WERI-Rb-1 (cell line): Measurements from ENCODE around the gene HOXD3.

Source experiments
- DNase-seq: peaks from one replicate; pipeline ENCODE4 v3.0.0-alpha.2; 2020
- H3K27ac ChIP-seq: fragments of 250-450 bp; sonication (Bioruptor Pico); 2 replicates; pipeline ENCODE4 v1.5.1; 2020; ENCODE audit warnings: mild to moderate bottlenecking, moderate library complexity
- H3K27me3 ChIP-seq: fragments of 250-450 bp; sonication (Bioruptor Pico); 2 replicates; pipeline ENCODE4 v1.5.1; 2021; ENCODE audit warnings: mild to moderate bottlenecking, low read depth, moderate library complexity; ENCODE audit not compliant: insufficient read depth, severe bottlenecking
- H3K36me3 ChIP-seq: fragments of 250-450 bp; sonication (Bioruptor Pico); 2 replicates; pipeline ENCODE4 v1.5.1; 2020; ENCODE audit warnings: mild to moderate bottlenecking, moderate library complexity
- H3K4me3 ChIP-seq: 2 replicates; pipeline ENCODE4 v1.5.1; 2011; ENCODE audit warnings: low read depth, mild to moderate bottlenecking, control low read depth, low read length
- H3K9me3 ChIP-seq: fragments of 250-450 bp; sonication (Bioruptor Pico); 2 replicates; pipeline ENCODE4 v1.5.1; 2021; ENCODE audit warnings: mild to moderate bottlenecking, moderate library complexity; ENCODE audit not compliant: severe bottlenecking
- TF ChIP-seq, protein P1 (sequence below): IDR thresholded peaks from 2 replicates; pipeline ENCODE4 v1.5.1; 2011; ENCODE audit warnings: low read depth, mild to moderate bottlenecking, control low read depth, inconsistent platforms, low read length

HOXD3 gene

DNA sequence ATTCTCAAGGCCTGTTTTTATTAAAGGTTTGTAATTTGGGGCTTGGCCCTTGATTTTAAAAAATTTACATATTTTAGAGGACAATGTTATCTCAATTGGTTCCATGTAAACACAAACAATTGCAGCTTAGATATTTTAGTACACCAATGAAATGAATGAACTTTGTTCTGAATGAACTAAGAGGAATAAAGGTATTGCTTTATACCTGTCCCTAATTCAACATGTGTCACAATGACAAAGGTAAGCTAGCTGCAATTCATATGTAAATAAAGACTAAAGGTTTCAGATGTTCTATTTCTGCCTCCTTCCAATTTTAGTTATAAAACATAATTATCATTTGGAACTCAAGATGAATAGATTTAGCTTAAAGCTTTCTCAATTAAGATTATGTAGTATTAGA, 42.8 kb downstream of the HOXD3 start:
- TF ChIP-seq, protein P1, sequence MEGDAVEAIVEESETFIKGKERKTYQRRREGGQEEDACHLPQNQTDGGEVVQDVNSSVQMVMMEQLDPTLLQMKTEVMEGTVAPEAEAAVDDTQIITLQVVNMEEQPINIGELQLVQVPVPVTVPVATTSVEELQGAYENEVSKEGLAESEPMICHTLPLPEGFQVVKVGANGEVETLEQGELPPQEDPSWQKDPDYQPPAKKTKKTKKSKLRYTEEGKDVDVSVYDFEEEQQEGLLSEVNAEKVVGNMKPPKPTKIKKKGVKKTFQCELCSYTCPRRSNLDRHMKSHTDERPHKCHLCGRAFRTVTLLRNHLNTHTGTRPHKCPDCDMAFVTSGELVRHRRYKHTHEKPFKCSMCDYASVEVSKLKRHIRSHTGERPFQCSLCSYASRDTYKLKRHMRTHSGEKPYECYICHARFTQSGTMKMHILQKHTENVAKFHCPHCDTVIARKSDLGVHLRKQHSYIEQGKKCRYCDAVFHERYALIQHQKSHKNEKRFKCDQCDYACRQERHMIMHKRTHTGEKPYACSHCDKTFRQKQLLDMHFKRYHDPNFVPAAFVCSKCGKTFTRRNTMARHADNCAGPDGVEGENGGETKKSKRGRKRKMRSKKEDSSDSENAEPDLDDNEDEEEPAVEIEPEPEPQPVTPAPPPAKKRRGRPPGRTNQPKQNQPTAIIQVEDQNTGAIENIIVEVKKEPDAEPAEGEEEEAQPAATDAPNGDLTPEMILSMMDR: no peak
- no peak overlapping the region for H3K27ac ChIP-seq
- no peaks in the 10 kb centered on the region for H3K36me3 ChIP-seq
- peaks cover 56% of the 10 kb centered on the region for H3K27me3 ChIP-seq
- H3K9me3 ChIP-seq: no peaks in the 10 kb centered on the region
- no peak overlapping the region for H3K4me3 ChIP-seq
- no peak for DNase-seq

DNA sequence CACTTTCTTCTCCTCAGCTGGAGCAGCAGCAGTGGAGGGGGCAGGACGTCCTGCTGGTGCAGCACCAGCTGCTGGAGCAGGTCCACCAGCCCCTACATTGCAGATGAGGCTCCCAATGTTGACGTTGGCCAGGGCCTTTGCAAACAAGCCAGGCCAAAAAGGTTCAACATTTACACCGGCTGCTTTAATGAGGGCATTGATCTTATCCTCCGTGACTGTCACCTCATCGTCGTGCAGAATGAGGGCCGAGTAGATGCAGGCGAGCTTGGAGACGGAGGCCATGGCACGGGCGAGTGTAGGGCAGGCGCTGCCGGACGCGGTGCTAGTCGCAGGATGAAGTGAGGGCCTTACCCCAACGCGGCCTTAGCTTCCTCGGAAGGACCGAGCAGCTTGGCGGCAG, 43.9 kb downstream of the HOXD3 start:
- Histone ChIP-seq H3K27me3 (peaks cover 54% of the 10 kb centered on the region), H3K4me3 (no peak overlapping the region), H3K9me3 (no peaks in the 10 kb centered on the region), H3K36me3 (no peaks in the 10 kb centered on the region), H3K27ac (no peak overlapping the region)
- TF ChIP-seq, protein P1: no peak
- no peak for DNase-seq

DNA sequence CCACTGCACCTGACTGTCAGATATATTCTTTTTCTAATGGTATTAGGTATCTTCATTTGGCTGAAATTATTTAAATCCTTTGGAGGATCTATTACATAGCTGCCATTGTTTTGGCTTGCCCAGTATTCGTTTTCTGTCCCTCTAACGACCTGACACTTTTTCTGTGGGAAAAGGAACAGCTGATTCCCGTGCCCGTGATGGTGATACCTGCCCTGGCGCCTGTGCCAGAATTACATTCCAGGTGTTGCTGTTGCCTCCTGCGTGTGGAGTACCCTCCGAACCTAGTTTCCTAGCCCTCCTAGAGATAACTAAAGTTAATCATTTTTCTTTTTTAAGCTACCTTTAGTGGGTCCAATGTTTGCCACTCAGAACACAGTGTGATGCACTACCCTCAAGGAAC, 45.4 kb downstream of the HOXD3 start:
- H3K27ac ChIP-seq: no peak overlapping the region
- no peak for DNase-seq
- TF ChIP-seq, protein P1: no peak
- H3K27me3 ChIP-seq: peaks cover 48% of the 10 kb centered on the region
- H3K9me3 ChIP-seq: no peaks in the 10 kb centered on the region
- H3K4me3 ChIP-seq: no peak overlapping the region
- H3K36me3 ChIP-seq: no peaks in the 10 kb centered on the region

DNA sequence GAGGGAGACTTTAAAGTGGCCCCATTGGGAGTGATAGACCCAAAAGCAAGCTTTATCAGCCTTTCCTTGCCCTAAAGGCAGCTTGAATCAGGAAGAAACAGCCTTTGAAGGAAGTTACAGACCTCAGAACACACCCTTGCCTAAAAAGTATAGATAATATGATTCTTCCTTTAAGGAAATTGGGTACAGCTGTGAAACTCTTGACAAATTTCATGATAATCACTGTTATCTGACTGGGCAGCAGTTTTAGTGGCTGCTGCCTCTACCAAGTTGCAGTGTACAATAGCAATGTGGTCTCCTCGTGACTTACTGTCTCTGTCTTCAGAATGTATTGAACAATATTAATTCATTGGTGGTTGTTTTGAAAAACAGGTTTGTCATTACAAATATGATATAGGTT, 48.0 kb downstream of the HOXD3 start:
- Histone ChIP-seq H3K36me3 (no peaks in the 10 kb centered on the region), H3K9me3 (no peaks in the 10 kb centered on the region), H3K4me3 (no peak overlapping the region), H3K27ac (no peak overlapping the region), H3K27me3 (peaks cover 52% of the 10 kb centered on the region)
- DNase-seq: no peak
- TF ChIP-seq, protein P1: no peak

DNA sequence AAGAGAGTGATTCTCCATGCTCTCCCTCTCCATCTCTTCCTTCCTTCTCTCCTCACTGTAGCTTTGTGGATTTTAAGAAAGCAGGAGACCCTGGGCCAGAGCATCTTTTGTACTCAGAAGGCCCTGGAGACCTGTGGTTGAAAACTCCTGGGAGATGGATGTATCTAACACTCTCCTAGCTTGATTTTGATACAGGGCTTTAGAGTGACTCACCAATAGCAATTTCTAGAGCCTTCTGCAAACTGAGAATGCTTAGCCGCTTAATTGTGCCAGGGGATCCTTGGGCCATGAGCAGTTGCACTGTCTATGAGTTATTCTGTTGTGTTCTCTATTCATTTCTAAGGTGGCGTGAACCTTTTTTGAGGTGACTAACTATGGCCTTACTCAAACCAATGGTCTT, 49.0 kb downstream of the HOXD3 start:
- Histone ChIP-seq H3K4me3 (no peak overlapping the region), H3K27ac (no peak overlapping the region), H3K27me3 (peaks cover 51% of the 10 kb centered on the region), H3K9me3 (no peaks in the 10 kb centered on the region), H3K36me3 (no peaks in the 10 kb centered on the region)
- TF ChIP-seq, protein P1: no peak
- DNase-seq: no peak

DNA sequence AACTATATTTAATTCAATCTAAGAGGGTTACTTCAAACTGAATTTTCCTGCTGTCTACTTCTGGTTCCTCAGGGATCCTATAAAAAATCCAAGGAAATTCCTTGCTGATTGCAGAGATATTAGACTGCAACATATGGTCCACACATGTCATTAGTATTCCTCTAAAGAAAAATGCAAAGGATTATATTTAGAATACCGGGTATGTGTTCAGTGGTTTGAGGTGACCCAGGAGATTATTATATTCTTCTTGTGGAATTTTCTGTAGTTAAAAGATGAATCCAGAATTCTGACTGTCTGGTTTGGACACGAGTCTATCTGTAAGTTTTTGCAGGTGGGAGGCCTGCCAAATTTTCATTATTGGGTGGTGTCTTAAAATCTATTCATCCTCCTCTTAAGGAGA, 49.6 kb downstream of the HOXD3 start:
- DNase-seq: no peak
- no peak overlapping the region for H3K27ac ChIP-seq
- no peak overlapping the region for H3K4me3 ChIP-seq
- H3K9me3 ChIP-seq: no peaks in the 10 kb centered on the region
- peaks cover 46% of the 10 kb centered on the region for H3K27me3 ChIP-seq
- no peaks in the 10 kb centered on the region for H3K36me3 ChIP-seq
- TF ChIP-seq, protein P1: no peak
